Stimulated activated CD8-positive, alpha-beta memory T cell treated with anti-CD3 and anti-CD28 coated beads, Interleukin-12 subunit alpha, Interleukin-12 subunit beta, amount 100 ng/mL, for 4 hours (primary cell): ENCODE results near the gene CEP131.

Experiments
- DNase-seq: peaks from one replicate; pipeline ENCODE4 v3.0.0-alpha.2; 2020; ENCODE audit warnings: low read depth

CEP131 gene

GRCh38 chr17:81222906-81223761 is at the start of gene CEP131:
TSS of gene CEP131 (minus strand) at chr17:81222965. CDS start at chr17:81220056, 2,909 bp downstream.
- DNase-seq, result peak; percentile 100

- DNase-seq, result no peak
These were observed 48.5 kb upstream of the CEP131 start for GRCh38 chr17:81271226-81271625.

GRCh38 chr17:81270279-81270678 is 47.5 kb upstream of the CEP131 start:
- no peak for DNase-seq

- no peak for DNase-seq
These were observed 44.8 kb upstream of the CEP131 start for GRCh38 chr17:81267390-81268067.

- no peak for DNase-seq
These were observed 42.8 kb upstream of the CEP131 start for GRCh38 chr17:81265576-81265975.

- DNase-seq, result no peak
These were observed 41.9 kb upstream of the CEP131 start for GRCh38 chr17:81264640-81265039.

GRCh38 chr17:81263371-81264181 is 40.8 kb upstream of the CEP131 start:
- DNase-seq, result no peak

- DNase-seq, result no peak
These were observed 39.0 kb upstream of the CEP131 start for GRCh38 chr17:81261582-81262336.

- DNase-seq, result no peak
These were observed 38.3 kb upstream of the CEP131 start for GRCh38 chr17:81261096-81261495.

- no peak for DNase-seq
These were observed 37.9 kb upstream of the CEP131 start for GRCh38 chr17:81260641-81261040.

- no peak for DNase-seq
These were observed 37.4 kb upstream of the CEP131 start for GRCh38 chr17:81260171-81260570.

- no peak for DNase-seq
These were observed 36.4 kb upstream of the CEP131 start for GRCh38 chr17:81259058-81259605.

- DNase-seq, result no peak
These were observed 35.5 kb upstream of the CEP131 start for GRCh38 chr17:81258292-81258691.

- DNase-seq, result no peak
These were observed 34.8 kb upstream of the CEP131 start for GRCh38 chr17:81257533-81257932.

- no peak for DNase-seq
These were observed 33.9 kb upstream of the CEP131 start for GRCh38 chr17:81256616-81257015.

- no peak for DNase-seq
These were observed 32.4 kb upstream of the CEP131 start for GRCh38 chr17:81254955-81255717.

GRCh38 chr17:81253358-81254131 is 30.8 kb upstream of the CEP131 start:
- DNase-seq, result peak; percentile 20

GRCh38 chr17:81252987-81253329 is 30.2 kb upstream of the CEP131 start:
- DNase-seq, result no peak

GRCh38 chr17:81252326-81252986 is 29.7 kb upstream of the CEP131 start:
- no peak for DNase-seq
